WTC11 (cell line): ENCODE measurements around the gene SMAD3. TPM values are rescaled to one million over a fixed set of nuclear protein-coding genes. Genes with fewer than 3 reads are reported as not detected.

ENCODE experiments used
- ATAC-seq: fragments of 200-7000 bp; cut with Tn5 transposase; 2 replicates; pipeline ENCODE4 v1.10.0; 2021; ENCODE audit warnings: mild to moderate bottlenecking, moderate library complexity
- CTCF ChIA-PET: fragments of 300-600 bp; sonication (Branson Sonifier 250); formaldehyde crosslinking; loops from one replicate; lab custom pipeline; 2021; ENCODE audit warnings: antibody characterized with exemption; lab: Charles Lee
- POLR2A ChIA-PET: fragments of 350-600 bp; sonication (Branson Sonifier 250); formaldehyde crosslinking; loops from one replicate; lab custom pipeline; 2021; ENCODE audit warnings: antibody characterized with exemption; lab: Charles Lee
- DNase-seq: peaks from one replicate; pipeline ENCODE4 v3.0.0; 2021; ENCODE audit warnings: low spot score
- H3K27ac Mint-ChIP-seq: 2 replicates; pipeline ENCODE4 v1.8.0; 2021; ENCODE audit warnings: mixed read lengths
- H3K27me3 Mint-ChIP-seq: 2 replicates; pipeline ENCODE4 v1.8.0; 2021; ENCODE audit warnings: low read depth, mild to moderate bottlenecking, moderate library complexity, mixed read lengths
- H3K36me3 Mint-ChIP-seq: 2 replicates; pipeline ENCODE4 v1.8.0; 2021; ENCODE audit warnings: mixed read lengths
- H3K4me1 Mint-ChIP-seq: 2 replicates; pipeline ENCODE4 v1.8.0; 2022; ENCODE audit warnings: mixed read lengths
- H3K4me3 Mint-ChIP-seq: 2 replicates; pipeline ENCODE4 v1.8.0; 2021; ENCODE audit warnings: mild to moderate bottlenecking, moderate library complexity, mixed read lengths
- H3K9me3 Mint-ChIP-seq: 2 replicates; pipeline ENCODE4 v1.8.0; 2021; ENCODE audit warnings: mixed read lengths
- AR ChIP-seq: fragments of 250-450 bp; sonication (Bioruptor Pico); IDR thresholded peaks from 2 replicates; pipeline ENCODE4 v1.9.0; 2021; ENCODE audit warnings: mild to moderate bottlenecking
- ATF2 ChIP-seq: sonication (generic); formaldehyde crosslinking; IDR thresholded peaks from 2 replicates; pipeline ENCODE4 v1.8.1; 2022; ENCODE audit warnings: low read depth, missing genetic modification reagents, borderline replicate concordance
- ATF3 ChIP-seq: sonication (generic); formaldehyde crosslinking; conservative IDR thresholded peaks from 2 replicates; pipeline ENCODE4 v1.8.1; 2022; ENCODE audit warnings: mild to moderate bottlenecking, missing genetic modification reagents
- CBFB ChIP-seq: sonication (generic); formaldehyde crosslinking; IDR thresholded peaks from 2 replicates; pipeline ENCODE4 v1.8.1; 2022; ENCODE audit warnings: mild to moderate bottlenecking, low read depth, missing genetic modification reagents
- E2F1 ChIP-seq: sonication (generic); formaldehyde crosslinking; IDR thresholded peaks from 2 replicates; pipeline ENCODE4 v1.8.0; 2022; ENCODE audit warnings: mild to moderate bottlenecking, missing genetic modification reagents
- E2F4 ChIP-seq: sonication (generic); formaldehyde crosslinking; IDR thresholded peaks from 2 replicates; pipeline ENCODE4 v1.8.1; 2022; ENCODE audit warnings: low read depth, mild to moderate bottlenecking, moderate library complexity, missing genetic modification reagents, borderline replicate concordance
- FOXK1 ChIP-seq: sonication (generic); formaldehyde crosslinking; IDR thresholded peaks from 2 replicates; pipeline ENCODE4 v1.8.0; 2022; ENCODE audit warnings: mild to moderate bottlenecking, moderate library complexity, missing genetic modification reagents
- FOXP1 ChIP-seq: sonication (generic); formaldehyde crosslinking; IDR thresholded peaks from 2 replicates; pipeline ENCODE4 v1.8.0; 2022; ENCODE audit warnings: missing genetic modification reagents, mild to moderate bottlenecking, moderate library complexity, borderline replicate concordance
- GABPB1 ChIP-seq: sonication (generic); formaldehyde crosslinking; IDR thresholded peaks from 2 replicates; pipeline ENCODE4 v1.8.1; 2023; ENCODE audit warnings: mild to moderate bottlenecking, missing genetic modification reagents
- GRHL2 ChIP-seq: fragments of 250-450 bp; sonication (Bioruptor Pico); IDR thresholded peaks from 2 replicates; pipeline ENCODE4 v1.8.0; 2022; ENCODE audit warnings: mild to moderate bottlenecking, moderate library complexity; ENCODE audit not compliant: insufficient replicate concordance, severe bottlenecking
- JAZF1 ChIP-seq: fragments of 250-450 bp; sonication (Bioruptor Pico); IDR thresholded peaks from 2 replicates; pipeline ENCODE4 v1.9.0; 2021; ENCODE audit warnings: moderate library complexity, mild to moderate bottlenecking, inconsistent platforms
- MXD4 ChIP-seq: fragments of 250-450 bp; sonication (Bioruptor Pico); IDR thresholded peaks from 2 replicates; pipeline ENCODE4 v1.8.0; 2021; ENCODE audit warnings: mild to moderate bottlenecking, moderate library complexity, borderline replicate concordance
- MYBL2 ChIP-seq: sonication (generic); formaldehyde crosslinking; IDR thresholded peaks from 2 replicates; pipeline ENCODE4 v1.8.1; 2023; ENCODE audit warnings: mild to moderate bottlenecking, moderate library complexity, missing genetic modification reagents
- NR1H2 ChIP-seq: sonication (generic); formaldehyde crosslinking; IDR thresholded peaks from 2 replicates; pipeline ENCODE4 v1.9.0; 2021; ENCODE audit warnings: mild to moderate bottlenecking, moderate library complexity, missing genetic modification reagents
- RORB ChIP-seq: fragments of 250-450 bp; sonication (Bioruptor Pico); IDR thresholded peaks from 2 replicates; pipeline ENCODE4 v1.9.0; 2021; ENCODE audit warnings: mild to moderate bottlenecking
- ZNF138 ChIP-seq: sonication (generic); formaldehyde crosslinking; conservative IDR thresholded peaks from 2 replicates; pipeline ENCODE4 v1.8.1; 2022; ENCODE audit warnings: mild to moderate bottlenecking, moderate library complexity, missing genetic modification reagents
- ZNF219 ChIP-seq: sonication (generic); formaldehyde crosslinking; IDR thresholded peaks from 2 replicates; pipeline ENCODE4 v1.8.0; 2023; ENCODE audit warnings: missing genetic modification reagents, mild to moderate bottlenecking, borderline replicate concordance
- ZNF281 ChIP-seq: sonication (generic); formaldehyde crosslinking; IDR thresholded peaks from 2 replicates; pipeline ENCODE4 v1.8.0; 2023; ENCODE audit warnings: mild to moderate bottlenecking, missing genetic modification reagents
- ZNF396 ChIP-seq: fragments of 250-450 bp; sonication (Bioruptor Pico); IDR thresholded peaks from 2 replicates; pipeline ENCODE4 v1.8.0; 2021; ENCODE audit warnings: mild to moderate bottlenecking, moderate library complexity, borderline replicate concordance
- total RNA-seq: library from RNA; stranded (reverse); gene quantifications from 3 replicates; pipeline ENCODE4 v1.2.3, GENCODE V29; 2021

The SMAD3 gene
- total RNA-seq, 1 experiment from 2014 or later = 34.6 TPM

GRCh38 chr15:67094001-67094826, 28.8 kb downstream of the SMAD3 start (continued):
- TF ChIP-seq MYBL2 (CRISPR knock-in tag) (no peak), JAZF1 (CRISPR knock-in tag) (no peak), ZNF138 (CRISPR knock-in tag) (no peak), GRHL2 (CRISPR knock-in tag) (no peak), E2F1 (no peak), FOXP1 (CRISPR knock-in tag) (no peak), E2F4 (CRISPR knock-in tag) (no peak), ATF2 (CRISPR knock-in tag) (no peak)
- TF ChIP-seq, all 79 proteins: peak for 0

GRCh38 chr15:67095912-67096311, 30.5 kb downstream of the SMAD3 start:
- DNase-seq (no peak), ATAC-seq (no peak)
- no peaks in the 10 kb centered on the region for H3K27me3 Mint-ChIP-seq
- TF ChIP-seq CBFB (CRISPR knock-in tag) (no peak), FOXK1 (CRISPR knock-in tag) (no peak), ATF2 (CRISPR knock-in tag) (no peak), MYBL2 (CRISPR knock-in tag) (no peak), RORB (CRISPR knock-in tag) (no peak)
- H3K4me1 Mint-ChIP-seq = peaks cover 44% of the 10 kb centered on the region
- no peak overlapping the region for H3K4me3 Mint-ChIP-seq
- no peaks in the 10 kb centered on the region for H3K36me3 Mint-ChIP-seq
- ChIA-PET POLR2A (no interaction called here), CTCF (no interaction called here)
- H3K9me3 Mint-ChIP-seq = no peaks in the 10 kb centered on the region
- H3K27ac Mint-ChIP-seq = no peak overlapping the region

- H3K27me3 Mint-ChIP-seq = no peaks in the 10 kb centered on the region
- no peaks in the 10 kb centered on the region for H3K36me3 Mint-ChIP-seq
- POLR2A ChIA-PET = no interaction called here
- no peak for ATAC-seq
- CTCF ChIA-PET = no interaction called here
- no peaks in the 10 kb centered on the region for H3K9me3 Mint-ChIP-seq
- DNase-seq = no peak
- H3K27ac Mint-ChIP-seq = no peak overlapping the region; the same call in 1 of the 2 replicates
- peaks cover 36% of the 10 kb centered on the region for H3K4me1 Mint-ChIP-seq
- no peak overlapping the region for H3K4me3 Mint-ChIP-seq
- TF ChIP-seq ZNF219 (CRISPR knock-in tag) (no peak), ZNF396 (CRISPR knock-in tag) (no peak), MXD4 (CRISPR knock-in tag) (no peak), RORB (CRISPR knock-in tag) (no peak), AR (CRISPR knock-in tag) (no peak), ATF3 (no peak), NR1H2 (CRISPR knock-in tag) (no peak), ZNF281 (CRISPR knock-in tag) (no peak), GABPB1 (CRISPR knock-in tag) (no peak)
Observed at GRCh38 chr15:67096546-67097294, 31.3 kb downstream of the SMAD3 start.
